PC-9 (cell line): ENCODE results near the gene RNF114.

Experiments used
- EZH2 ChIP-seq: fragments of 200-600 bp; sonication (generic); IDR thresholded peaks from 2 replicates; pipeline ENCODE4 v1.8.0; 2017; ENCODE audit warnings: antibody characterized with exemption, low read depth
- TF ChIP-seq, protein P1 (sequence below): fragments of 200-600 bp; sonication (generic); conservative IDR thresholded peaks from 2 replicates; pipeline ENCODE4 v1.6.1; 2017; ENCODE audit warnings: mixed run types, antibody characterized with exemption, mild to moderate bottlenecking, moderate library complexity

DNA sequence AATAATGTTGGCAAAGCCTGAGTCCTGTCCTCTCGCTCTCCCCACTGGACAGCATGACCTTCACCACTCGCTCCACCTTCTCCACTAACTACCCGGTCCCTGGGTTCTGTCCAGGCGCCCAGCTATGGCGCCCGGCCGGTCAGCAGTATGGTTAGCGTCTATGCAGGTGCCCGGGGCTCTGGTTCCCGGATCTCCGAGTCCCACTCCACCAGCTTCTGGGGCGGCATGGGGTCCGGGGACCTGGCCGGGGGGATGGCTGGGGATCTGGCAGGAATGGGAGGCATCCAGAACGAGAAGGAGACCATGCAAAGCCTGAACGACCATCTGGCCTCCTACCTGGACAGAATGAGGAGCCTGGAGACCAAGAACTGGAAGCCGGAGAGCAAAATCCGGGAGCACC, 20.5 kb downstream of the RNF114 start:
- TF ChIP-seq, protein P1, sequence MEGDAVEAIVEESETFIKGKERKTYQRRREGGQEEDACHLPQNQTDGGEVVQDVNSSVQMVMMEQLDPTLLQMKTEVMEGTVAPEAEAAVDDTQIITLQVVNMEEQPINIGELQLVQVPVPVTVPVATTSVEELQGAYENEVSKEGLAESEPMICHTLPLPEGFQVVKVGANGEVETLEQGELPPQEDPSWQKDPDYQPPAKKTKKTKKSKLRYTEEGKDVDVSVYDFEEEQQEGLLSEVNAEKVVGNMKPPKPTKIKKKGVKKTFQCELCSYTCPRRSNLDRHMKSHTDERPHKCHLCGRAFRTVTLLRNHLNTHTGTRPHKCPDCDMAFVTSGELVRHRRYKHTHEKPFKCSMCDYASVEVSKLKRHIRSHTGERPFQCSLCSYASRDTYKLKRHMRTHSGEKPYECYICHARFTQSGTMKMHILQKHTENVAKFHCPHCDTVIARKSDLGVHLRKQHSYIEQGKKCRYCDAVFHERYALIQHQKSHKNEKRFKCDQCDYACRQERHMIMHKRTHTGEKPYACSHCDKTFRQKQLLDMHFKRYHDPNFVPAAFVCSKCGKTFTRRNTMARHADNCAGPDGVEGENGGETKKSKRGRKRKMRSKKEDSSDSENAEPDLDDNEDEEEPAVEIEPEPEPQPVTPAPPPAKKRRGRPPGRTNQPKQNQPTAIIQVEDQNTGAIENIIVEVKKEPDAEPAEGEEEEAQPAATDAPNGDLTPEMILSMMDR, result no peak
- no peak for TF ChIP-seq EZH2
